ENCODE results near the gene NOP16. TPM values are rescaled to one million over a fixed set of nuclear protein-coding genes. Genes with fewer than 3 reads are reported as not detected.

Gene NOP16
- total and polyA plus RNA-seq, 2 donors (not counting 1 experiment from before 2014, with no cell fraction given) = 11.1 to 26.3 TPM

DNA sequence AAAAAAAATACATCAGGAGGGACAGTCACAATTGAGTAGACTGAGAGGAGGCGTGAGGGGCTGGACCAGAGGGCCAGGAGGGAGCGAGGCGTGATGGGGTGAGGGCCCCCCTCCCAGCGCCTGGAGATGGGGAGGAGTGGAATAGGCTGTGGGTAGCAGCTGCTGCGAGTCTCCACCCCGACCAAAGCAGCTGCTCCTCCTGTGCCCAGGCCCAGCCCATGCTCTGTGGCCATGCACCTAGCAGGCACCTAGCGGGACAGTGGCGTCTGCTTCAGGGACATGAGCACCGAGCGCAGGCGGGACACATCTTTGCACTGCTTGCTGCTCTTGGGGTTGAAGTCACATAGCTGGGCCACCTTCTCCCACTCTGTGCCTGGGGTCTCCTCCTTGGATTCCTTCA lies 4.1 kb upstream of the NOP16 start:
- Histone ChIP-seq H3K4me2 (ENCODE audit: extremely low read depth, insufficient read depth, low read length) (no peak overlapping the region), H3K79me2 (ENCODE audit: control insufficient read depth, insufficient read depth, low read length) (peaks cover 10% of the 10 kb centered on the region), H3K9me3 (ENCODE audit: control insufficient read depth, insufficient read depth, low read depth, low read length) (no peaks in the 10 kb centered on the region), H2AFZ (ENCODE audit: low read length) (no peak overlapping the region), H3K9ac (ENCODE audit: insufficient read depth, low read length) (no peak overlapping the region), H4K20me1 (ENCODE audit: control insufficient read depth, extremely low read depth, insufficient read depth, low read length) (no peaks in the 10 kb centered on the region), H3K4me3 (replicated peaks in 1 of 4; ENCODE audit: control extremely low read depth in 1 of 4, insufficient read depth in 1 of 4, low read depth in 3 of 4, low read length in 4 of 4) (no peak overlapping the region), H3K27ac (ENCODE audit: insufficient read depth, low read length) (no peak overlapping the region), H3K36me3 (ENCODE audit: control insufficient read depth, insufficient read depth, low read length) (peaks cover 8% of the 10 kb centered on the region), H3K27me3 (ENCODE audit: control insufficient read depth, insufficient read depth, low read length) (no peaks in the 10 kb centered on the region), H3K4me1 (ENCODE audit: control insufficient read depth, extremely low read depth, insufficient read depth, low read length) (peaks cover 6% of the 10 kb centered on the region)
- no peak for DNase-seq (ENCODE audit: low read depth in 2 of 2)
- TF ChIP-seq, protein P1, sequence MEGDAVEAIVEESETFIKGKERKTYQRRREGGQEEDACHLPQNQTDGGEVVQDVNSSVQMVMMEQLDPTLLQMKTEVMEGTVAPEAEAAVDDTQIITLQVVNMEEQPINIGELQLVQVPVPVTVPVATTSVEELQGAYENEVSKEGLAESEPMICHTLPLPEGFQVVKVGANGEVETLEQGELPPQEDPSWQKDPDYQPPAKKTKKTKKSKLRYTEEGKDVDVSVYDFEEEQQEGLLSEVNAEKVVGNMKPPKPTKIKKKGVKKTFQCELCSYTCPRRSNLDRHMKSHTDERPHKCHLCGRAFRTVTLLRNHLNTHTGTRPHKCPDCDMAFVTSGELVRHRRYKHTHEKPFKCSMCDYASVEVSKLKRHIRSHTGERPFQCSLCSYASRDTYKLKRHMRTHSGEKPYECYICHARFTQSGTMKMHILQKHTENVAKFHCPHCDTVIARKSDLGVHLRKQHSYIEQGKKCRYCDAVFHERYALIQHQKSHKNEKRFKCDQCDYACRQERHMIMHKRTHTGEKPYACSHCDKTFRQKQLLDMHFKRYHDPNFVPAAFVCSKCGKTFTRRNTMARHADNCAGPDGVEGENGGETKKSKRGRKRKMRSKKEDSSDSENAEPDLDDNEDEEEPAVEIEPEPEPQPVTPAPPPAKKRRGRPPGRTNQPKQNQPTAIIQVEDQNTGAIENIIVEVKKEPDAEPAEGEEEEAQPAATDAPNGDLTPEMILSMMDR (conservative IDR thresholded peaks at IDR 0.05 in 1 of 2, IDR thresholded peaks at IDR 0.05 in 1 of 2; ENCODE audit: low read depth in 1 of 2, low read length in 2 of 2) = no peak
- TF ChIP-seq EZH2 (IDR thresholded peaks at IDR 0.05; ENCODE audit: low read length, missing control alignments) = no peak

DNA sequence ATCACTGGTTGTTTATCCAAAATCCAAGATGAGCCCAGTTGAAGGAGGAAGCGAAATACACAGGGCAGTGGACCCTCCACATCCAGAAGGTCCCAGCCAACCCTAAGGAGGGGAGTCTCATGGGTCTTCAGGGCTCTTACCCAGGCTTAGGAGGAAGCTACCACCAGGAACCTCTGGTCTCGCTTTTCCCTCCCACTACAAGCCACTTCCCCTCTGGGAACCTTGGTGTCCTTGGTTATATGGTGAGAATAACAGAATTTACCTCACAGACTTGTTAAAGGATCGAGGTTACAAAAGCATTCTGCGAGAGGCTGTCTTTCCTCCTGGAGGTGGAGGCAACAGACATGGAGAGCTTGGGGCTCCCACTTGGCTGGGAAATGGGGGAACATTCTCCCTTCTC lies 3.6 kb upstream of the NOP16 start:
- Histone ChIP-seq H3K9ac (ENCODE audit: insufficient read depth, low read length) (no peak overlapping the region), H3K4me2 (ENCODE audit: extremely low read depth, insufficient read depth, low read length) (no peak overlapping the region), H3K36me3 (ENCODE audit: control insufficient read depth, insufficient read depth, low read length) (peaks cover 7% of the 10 kb centered on the region), H3K4me1 (ENCODE audit: control insufficient read depth, extremely low read depth, insufficient read depth, low read length) (peaks cover 10% of the 10 kb centered on the region), H2AFZ (ENCODE audit: low read length) (no peak overlapping the region), H3K79me2 (ENCODE audit: control insufficient read depth, insufficient read depth, low read length) (peaks cover 15% of the 10 kb centered on the region), H3K27me3 (ENCODE audit: control insufficient read depth, insufficient read depth, low read length) (no peaks in the 10 kb centered on the region), H3K4me3 (replicated peaks in 1 of 4; ENCODE audit: control extremely low read depth in 1 of 4, insufficient read depth in 1 of 4, low read depth in 3 of 4, low read length in 4 of 4) (no peak overlapping the region), H3K9me3 (ENCODE audit: control insufficient read depth, insufficient read depth, low read depth, low read length) (no peaks in the 10 kb centered on the region), H4K20me1 (ENCODE audit: control insufficient read depth, extremely low read depth, insufficient read depth, low read length) (no peaks in the 10 kb centered on the region), H3K27ac (ENCODE audit: insufficient read depth, low read length) (no peak overlapping the region)
- no peak for DNase-seq (ENCODE audit: low read depth in 2 of 2)
- no peak for TF ChIP-seq EZH2 (IDR thresholded peaks at IDR 0.05; ENCODE audit: low read length, missing control alignments)
- TF ChIP-seq, protein P1 (conservative IDR thresholded peaks at IDR 0.05 in 1 of 2, IDR thresholded peaks at IDR 0.05 in 1 of 2; ENCODE audit: low read depth in 1 of 2, low read length in 2 of 2) = no peak

DNA sequence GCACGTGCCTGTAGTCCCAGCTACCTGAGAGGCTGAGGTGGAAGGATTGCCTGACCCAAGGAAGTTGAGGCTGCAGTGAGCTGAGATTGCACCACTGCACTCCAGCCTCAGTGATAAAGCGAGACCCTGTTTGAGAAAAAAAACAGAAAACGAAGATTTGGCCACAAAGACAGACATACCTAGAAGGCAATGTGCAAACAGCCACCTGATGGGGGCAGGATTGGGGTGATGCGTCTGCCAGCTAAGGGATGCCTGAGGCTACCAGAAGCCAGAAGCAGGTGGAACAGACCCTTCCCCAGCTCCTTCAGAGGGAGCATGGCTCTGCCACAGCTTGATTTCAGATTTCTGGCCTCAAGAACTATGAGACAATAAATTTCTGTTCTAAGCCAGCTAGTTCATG lies 3.1 kb upstream of the NOP16 start:
- no peaks in the 10 kb centered on the region for H3K27me3 ChIP-seq (ENCODE audit: control insufficient read depth, insufficient read depth, low read length)
- no peaks in the 10 kb centered on the region for H3K9me3 ChIP-seq (ENCODE audit: control insufficient read depth, insufficient read depth, low read depth, low read length)

More for the DNA sequence above, 3.1 kb upstream of the NOP16 start:
- Histone ChIP-seq H4K20me1 (ENCODE audit: control insufficient read depth, extremely low read depth, insufficient read depth, low read length) (no peaks in the 10 kb centered on the region), H3K4me3 (replicated peaks in 1 of 4; ENCODE audit: control extremely low read depth in 1 of 4, insufficient read depth in 1 of 4, low read depth in 3 of 4, low read length in 4 of 4) (no peak overlapping the region), H2AFZ (ENCODE audit: low read length) (no peak overlapping the region), H3K36me3 (ENCODE audit: control insufficient read depth, insufficient read depth, low read length) (peaks cover 10% of the 10 kb centered on the region), H3K9ac (ENCODE audit: insufficient read depth, low read length) (no peak overlapping the region), H3K79me2 (ENCODE audit: control insufficient read depth, insufficient read depth, low read length) (peaks cover 20% of the 10 kb centered on the region), H3K4me1 (ENCODE audit: control insufficient read depth, extremely low read depth, insufficient read depth, low read length) (peaks cover 13% of the 10 kb centered on the region), H3K4me2 (ENCODE audit: extremely low read depth, insufficient read depth, low read length) (no peak overlapping the region), H3K27ac (ENCODE audit: insufficient read depth, low read length) (no peak overlapping the region)
- TF ChIP-seq, protein P1 (conservative IDR thresholded peaks at IDR 0.05 in 1 of 2, IDR thresholded peaks at IDR 0.05 in 1 of 2; ENCODE audit: low read depth in 1 of 2, low read length in 2 of 2) = no peak
- TF ChIP-seq EZH2 (IDR thresholded peaks at IDR 0.05; ENCODE audit: low read length, missing control alignments) = no peak
- DNase-seq (ENCODE audit: low read depth in 2 of 2) = no peak

Data from fibroblast of lung (primary cell).